HEK293T (cell line): ENCODE data around the gene RIT2.

Source experiments
- ELF4 ChIP-seq: fragments of 450-650 bp; IDR thresholded peaks from 2 replicates; pipeline ENCODE4 v1.6.1; 2017; ENCODE audit warnings: antibody characterized with exemption
- FOXK2 ChIP-seq: fragments of 450-650 bp; IDR thresholded peaks from 2 replicates; pipeline ENCODE4 v1.6.1; 2016; ENCODE audit warnings: mild to moderate bottlenecking
- SP1 ChIP-seq: fragments of 450-650 bp; IDR thresholded peaks from 2 replicates; pipeline ENCODE4 v1.6.1; 2017
- SUZ12 ChIP-seq: fragments of 450-650 bp; IDR thresholded peaks from 2 replicates; pipeline ENCODE4 v1.6.1; 2016; ENCODE audit warnings: mild to moderate bottlenecking
- TARDBP ChIP-seq: fragments of 450-650 bp; IDR thresholded peaks from 2 replicates; pipeline ENCODE4 v1.6.1; 2016

DNA sequence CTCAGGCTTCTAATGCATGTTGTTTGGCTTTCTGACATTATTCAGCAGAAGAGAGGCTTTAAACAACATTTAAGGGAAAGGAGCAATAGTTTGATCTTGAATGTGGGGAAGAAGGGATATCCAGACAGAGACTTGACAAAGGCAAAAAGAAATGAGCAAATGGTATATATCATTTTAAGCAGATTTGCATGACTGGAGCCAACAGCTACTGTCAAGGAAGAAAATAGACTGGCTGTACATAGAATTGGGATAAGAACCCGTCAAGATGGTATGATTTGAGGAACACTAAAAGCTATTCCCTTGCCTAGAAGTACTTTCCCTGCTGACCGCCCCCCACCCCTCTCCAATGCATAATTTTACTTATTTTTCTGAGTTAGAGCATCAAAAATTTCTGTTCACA lies 174.5 kb downstream of the RIT2 start:
- TF ChIP-seq SUZ12 (no peak), ELF4 (no peak), FOXK2 (no peak), TARDBP (no peak), SP1 (no peak)
